HEK293 (cell line): ENCODE measurements around the gene DSCAML1.

ENCODE experiments used
- CTCF ChIP-seq: fragments of 450-650 bp; formaldehyde crosslinking; IDR thresholded peaks from 2 replicates; pipeline ENCODE4 v1.5.1; 2016; ENCODE audit warnings: missing biosample characterization, missing genetic modification characterization
- MYNN ChIP-seq: fragments of 450-650 bp; formaldehyde crosslinking; IDR thresholded peaks from 2 replicates; pipeline ENCODE4 v1.5.1; 2016; ENCODE audit warnings: missing biosample characterization, missing genetic modification characterization, borderline replicate concordance
- RBAK ChIP-seq: fragments of 450-650 bp; formaldehyde crosslinking; IDR thresholded peaks from 2 replicates; pipeline ENCODE4 v1.5.1; 2016; ENCODE audit warnings: missing biosample characterization, missing genetic modification characterization
- REST ChIP-seq: fragments of 450-650 bp; formaldehyde crosslinking; IDR thresholded peaks from 2 replicates; pipeline ENCODE4 v1.5.1; 2016; ENCODE audit warnings: missing biosample characterization, missing genetic modification characterization
- TCF7L2 ChIP-seq: IDR thresholded peaks from 2 replicates; pipeline ENCODE4 v1.6.1; 2011; ENCODE audit warnings: low read depth, mild to moderate bottlenecking, inconsistent platforms, low read length, moderate library complexity, borderline replicate concordance

GRCh38 chr11:117528097-117528721 lies 268.8 kb downstream of the DSCAML1 start:
- TF ChIP-seq CTCF (tag by site-specific recombination) (no peak), TCF7L2 (no peak), REST (tag by site-specific recombination) (no peak), RBAK (tag by site-specific recombination) (no peak), MYNN (no peak)
